Duodenal mucosa (tissue), 2 donors: ENCODE data around the gene POP7.
"Not testable (repeated sequence)": the region's sequence is repeated elsewhere in the genome, so short reads cannot be mapped to it uniquely, and the experiment has no call there.

ENCODE experiments used
- H3K27ac ChIP-seq: one replicate; pipeline ENCODE4 v1.7.0; 2013; ENCODE audit warnings: low read depth, low read length
- H3K27me3 ChIP-seq, 2 donors: one replicate each; pipeline ENCODE4 v1.7.0; 2013; ENCODE audit warnings: low read length in 2 of 2, control low read depth in 1 of 2; ENCODE audit not compliant: insufficient read depth in 2 of 2, control insufficient read depth in 1 of 2
- H3K36me3 ChIP-seq, 2 donors: one replicate each; pipeline ENCODE4 v1.7.0; 2013; ENCODE audit warnings: low read length in 2 of 2, control low read depth in 1 of 2; ENCODE audit not compliant: insufficient read depth in 2 of 2, control insufficient read depth in 1 of 2
- H3K4me1 ChIP-seq, 2 donors: one replicate each; pipeline ENCODE4 v1.7.0; 2013; ENCODE audit warnings: low read length in 2 of 2, control low read depth in 1 of 2; ENCODE audit not compliant: insufficient read depth in 2 of 2, control insufficient read depth in 1 of 2
- H3K4me3 ChIP-seq, 2 donors: one replicate each; pipeline ENCODE4 v1.7.0; 2013; ENCODE audit warnings: low read length in 2 of 2, low read depth in 1 of 2
- H3K9ac ChIP-seq, 2 donors: one replicate each; pipeline ENCODE4 v1.7.0; 2013; ENCODE audit warnings: low read length in 2 of 2, low read depth in 1 of 2
- H3K9me3 ChIP-seq, 2 donors: one replicate each; pipeline ENCODE4 v1.7.0; 2013; ENCODE audit warnings: low read length in 2 of 2, control low read depth in 1 of 2; ENCODE audit not compliant: control insufficient read depth in 1 of 2

POP7 gene

GRCh38 chr7:100717073-100717472 lies 11.2 kb downstream of the POP7 start:
- not testable (repeated sequence) for H3K4me1 ChIP-seq, H3K9me3 ChIP-seq, H3K36me3 ChIP-seq, H3K27ac ChIP-seq, H3K9ac ChIP-seq, H3K4me3 ChIP-seq
- H3K27me3 ChIP-seq: peaks cover 19 to 22% of the 10 kb centered on the region in 2 donors

- Histone ChIP-seq H3K9ac (no peak overlapping the region), H3K4me3 (no peak overlapping the region), H3K27me3 (peaks cover 23% of the 10 kb centered on the region in 2 donors), H3K9me3 (no peaks in the 10 kb centered on the region), H3K36me3 (no peaks in the 10 kb centered on the region), H3K27ac (no peak overlapping the region), H3K4me1 (no peaks in the 10 kb centered on the region)
Measured at GRCh38 chr7:100719523-100720278, 13.8 kb downstream of the POP7 start.

- peaks cover 23% of the 10 kb centered on the region in 2 donors for H3K27me3 ChIP-seq
- no peak within 1 kb of the TSS for H3K4me3 ChIP-seq
Measured at GRCh38 chr7:100720279-100720670, 14.4 kb downstream of the POP7 start, which contains the start of gene EPO. EPO (plus strand) TSS chr7:100720468; CDS start chr7:100720981, 513 bp downstream.

GRCh38 chr7:100720671-100721504 lies 15.0 kb downstream of the POP7 start:
- H3K4me3 ChIP-seq: no peak overlapping the region
- peaks cover 23 to 26% of the 10 kb centered on the region in 2 donors for H3K27me3 ChIP-seq
- H3K27ac ChIP-seq: no peak overlapping the region

More at GRCh38 chr7:100720279-100720670, 14.4 kb downstream of the POP7 start, which contains the start of gene EPO:
- Histone ChIP-seq H3K9ac (no peak within 1 kb of the TSS), H3K36me3 (no peaks in the 10 kb centered on the region), H3K4me1 (no peaks in the 10 kb centered on the region), H3K27ac (no peak within 1 kb of the TSS), H3K9me3 (no peaks in the 10 kb centered on the region)

GRCh38 chr7:100721505-100721812 lies 15.5 kb downstream of the POP7 start:
- Histone ChIP-seq H3K4me3 (no peak overlapping the region), H3K9me3 (no peaks in the 10 kb centered on the region), H3K27ac (no peak overlapping the region), H3K9ac (no peak overlapping the region), H3K4me1 (no peaks in the 10 kb centered on the region), H3K27me3 (peaks cover 23 to 27% of the 10 kb centered on the region in 2 donors), H3K36me3 (no peaks in the 10 kb centered on the region)

More at GRCh38 chr7:100720671-100721504, 15.0 kb downstream of the POP7 start:
- Histone ChIP-seq H3K36me3 (no peaks in the 10 kb centered on the region), H3K9ac (no peak overlapping the region), H3K9me3 (no peaks in the 10 kb centered on the region), H3K4me1 (no peaks in the 10 kb centered on the region)

- H3K27ac ChIP-seq: no peak overlapping the region
- H3K27me3 ChIP-seq: peaks cover 23 to 31% of the 10 kb centered on the region in 2 donors
- no peaks in the 10 kb centered on the region for H3K4me1 ChIP-seq
- H3K36me3 ChIP-seq: no peaks in the 10 kb centered on the region
- H3K9me3 ChIP-seq: no peaks in the 10 kb centered on the region
- no peak overlapping the region for H3K9ac ChIP-seq
- no peak overlapping the region for H3K4me3 ChIP-seq
Measured at GRCh38 chr7:100722480-100723212, 16.7 kb downstream of the POP7 start.

- H3K36me3 ChIP-seq: no peaks in the 10 kb centered on the region
- no peaks in the 10 kb centered on the region for H3K9me3 ChIP-seq
- peaks cover 23 to 31% of the 10 kb centered on the region in 2 donors for H3K27me3 ChIP-seq
- no peaks in the 10 kb centered on the region for H3K4me1 ChIP-seq
- no peak overlapping the region for H3K27ac ChIP-seq
- H3K4me3 ChIP-seq: no peak overlapping the region
- no peak overlapping the region for H3K9ac ChIP-seq
Measured at GRCh38 chr7:100723732-100724275, 17.9 kb downstream of the POP7 start.

GRCh38 chr7:100724364-100724763 lies 18.4 kb downstream of the POP7 start:
- H3K9ac ChIP-seq, H3K4me1 ChIP-seq, H3K4me3 ChIP-seq, H3K27ac ChIP-seq, H3K9me3 ChIP-seq, H3K36me3 ChIP-seq: not testable (repeated sequence)
- H3K27me3 ChIP-seq: peaks cover 23 to 31% of the 10 kb centered on the region in 2 donors

GRCh38 chr7:100726996-100727761 lies 21.3 kb downstream of the POP7 start:
- no peak overlapping the region for H3K9ac ChIP-seq

More at GRCh38 chr7:100726996-100727761, 21.3 kb downstream of the POP7 start:
- H3K27ac ChIP-seq: no peak overlapping the region
- no peaks in the 10 kb centered on the region for H3K9me3 ChIP-seq
- H3K4me3 ChIP-seq: no peak overlapping the region
- peaks cover 8 to 10% of the 10 kb centered on the region in 2 donors for H3K27me3 ChIP-seq
- H3K4me1 ChIP-seq: no peaks in the 10 kb centered on the region
- H3K36me3 ChIP-seq: no peaks in the 10 kb centered on the region
